Measurements from ENCODE around the gene NRG3.

DNA sequence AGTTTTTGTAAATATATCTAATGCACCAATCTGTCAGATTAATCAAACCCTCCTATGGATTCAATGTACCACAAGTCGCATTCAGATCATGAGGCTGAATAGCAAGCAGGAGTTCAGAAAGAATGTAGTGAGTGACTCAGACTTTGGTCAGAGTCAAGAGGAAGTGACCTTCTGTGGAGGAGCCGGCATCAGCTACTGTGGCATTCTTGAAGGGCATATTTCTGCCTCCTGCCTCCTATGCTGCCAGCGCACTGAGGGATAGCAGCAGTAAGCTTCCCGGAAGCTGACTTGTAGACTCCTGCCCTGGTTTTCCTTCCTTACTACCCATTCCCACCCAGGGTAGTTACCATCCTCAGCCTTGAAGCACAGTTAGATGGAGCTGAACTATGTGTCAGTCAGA, 867.5 kb downstream of the NRG3 start:
- TF ChIP-seq, protein P1, sequence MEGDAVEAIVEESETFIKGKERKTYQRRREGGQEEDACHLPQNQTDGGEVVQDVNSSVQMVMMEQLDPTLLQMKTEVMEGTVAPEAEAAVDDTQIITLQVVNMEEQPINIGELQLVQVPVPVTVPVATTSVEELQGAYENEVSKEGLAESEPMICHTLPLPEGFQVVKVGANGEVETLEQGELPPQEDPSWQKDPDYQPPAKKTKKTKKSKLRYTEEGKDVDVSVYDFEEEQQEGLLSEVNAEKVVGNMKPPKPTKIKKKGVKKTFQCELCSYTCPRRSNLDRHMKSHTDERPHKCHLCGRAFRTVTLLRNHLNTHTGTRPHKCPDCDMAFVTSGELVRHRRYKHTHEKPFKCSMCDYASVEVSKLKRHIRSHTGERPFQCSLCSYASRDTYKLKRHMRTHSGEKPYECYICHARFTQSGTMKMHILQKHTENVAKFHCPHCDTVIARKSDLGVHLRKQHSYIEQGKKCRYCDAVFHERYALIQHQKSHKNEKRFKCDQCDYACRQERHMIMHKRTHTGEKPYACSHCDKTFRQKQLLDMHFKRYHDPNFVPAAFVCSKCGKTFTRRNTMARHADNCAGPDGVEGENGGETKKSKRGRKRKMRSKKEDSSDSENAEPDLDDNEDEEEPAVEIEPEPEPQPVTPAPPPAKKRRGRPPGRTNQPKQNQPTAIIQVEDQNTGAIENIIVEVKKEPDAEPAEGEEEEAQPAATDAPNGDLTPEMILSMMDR (IDR thresholded peaks at IDR 0.05) = no peak
- TF ChIP-seq POLR2A (IDR thresholded peaks at IDR 0.05) (no peak), POLR2AphosphoS5 (IDR thresholded peaks at IDR 0.05) (no peak)

Data from transverse colon (tissue), 4 donors.